Neutrophil (primary cell): Measurements from ENCODE around the gene CECR2.

Experiments
- H3K27ac ChIP-seq: fragments of 200-600 bp; sonication (generic); 2 replicates; pipeline ENCODE4 v1.5.1; 2016; ENCODE audit warnings: mild to moderate bottlenecking, moderate library complexity
- H3K27me3 ChIP-seq: fragments of 200-600 bp; sonication (generic); 2 replicates; pipeline ENCODE4 v1.6.0; 2016; ENCODE audit warnings: mild to moderate bottlenecking
- H3K36me3 ChIP-seq: fragments of 200-600 bp; sonication (generic); 2 replicates; pipeline ENCODE4 v1.5.1; 2017
- H3K4me1 ChIP-seq, 2 experiments: fragments of 200-600 bp in 1 of 2; sonication (generic) in 1 of 2; 1 replicate in 1 of 2; 2 replicates in 1 of 2; pipeline versions ENCODE4 v1.5.1 to v1.6.1; 2013 to 2016; ENCODE audit warnings: low read depth in 1 of 2, low read length in 1 of 2, mild to moderate bottlenecking in 1 of 2, moderate library complexity in 1 of 2; ENCODE audit not compliant: control insufficient read depth in 1 of 2, insufficient read depth in 1 of 2
- H3K4me3 ChIP-seq, 2 experiments: fragments of 200-600 bp in 1 of 2; sonication (generic) in 1 of 2; 1 replicate in 1 of 2; 2 replicates in 1 of 2; pipeline ENCODE4 v1.5.1; 2013 to 2016; ENCODE audit warnings: low read depth in 1 of 2, low read length in 1 of 2, mild to moderate bottlenecking in 1 of 2, moderate library complexity in 1 of 2
- H3K9me3 ChIP-seq: fragments of 200-600 bp; sonication (generic); 2 replicates; pipeline ENCODE4 v1.5.1; 2016
- TF ChIP-seq, protein P1 (sequence below): fragments of 200-600 bp; sonication (generic); IDR thresholded peaks from 2 replicates; pipeline ENCODE4 v1.5.1; 2016; ENCODE audit warnings: antibody characterized with exemption

CECR2 gene

GRCh38 chr22:17379944-17380343 is 10.7 kb downstream of the CECR2 start:
- no peak overlapping the region for H3K4me3 ChIP-seq
- no peaks in the 10 kb centered on the region for H3K36me3 ChIP-seq
- H3K27ac ChIP-seq: no peak overlapping the region
- TF ChIP-seq, protein P1, sequence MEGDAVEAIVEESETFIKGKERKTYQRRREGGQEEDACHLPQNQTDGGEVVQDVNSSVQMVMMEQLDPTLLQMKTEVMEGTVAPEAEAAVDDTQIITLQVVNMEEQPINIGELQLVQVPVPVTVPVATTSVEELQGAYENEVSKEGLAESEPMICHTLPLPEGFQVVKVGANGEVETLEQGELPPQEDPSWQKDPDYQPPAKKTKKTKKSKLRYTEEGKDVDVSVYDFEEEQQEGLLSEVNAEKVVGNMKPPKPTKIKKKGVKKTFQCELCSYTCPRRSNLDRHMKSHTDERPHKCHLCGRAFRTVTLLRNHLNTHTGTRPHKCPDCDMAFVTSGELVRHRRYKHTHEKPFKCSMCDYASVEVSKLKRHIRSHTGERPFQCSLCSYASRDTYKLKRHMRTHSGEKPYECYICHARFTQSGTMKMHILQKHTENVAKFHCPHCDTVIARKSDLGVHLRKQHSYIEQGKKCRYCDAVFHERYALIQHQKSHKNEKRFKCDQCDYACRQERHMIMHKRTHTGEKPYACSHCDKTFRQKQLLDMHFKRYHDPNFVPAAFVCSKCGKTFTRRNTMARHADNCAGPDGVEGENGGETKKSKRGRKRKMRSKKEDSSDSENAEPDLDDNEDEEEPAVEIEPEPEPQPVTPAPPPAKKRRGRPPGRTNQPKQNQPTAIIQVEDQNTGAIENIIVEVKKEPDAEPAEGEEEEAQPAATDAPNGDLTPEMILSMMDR: no peak
- no peaks in the 10 kb centered on the region for H3K4me1 ChIP-seq
- peaks cover 75% of the 10 kb centered on the region for H3K27me3 ChIP-seq
- H3K9me3 ChIP-seq: no peaks in the 10 kb centered on the region

- H3K4me1 ChIP-seq: no peaks in the 10 kb centered on the region
- TF ChIP-seq, protein P1: no peak
- no peaks in the 10 kb centered on the region for H3K9me3 ChIP-seq
- H3K27me3 ChIP-seq: peaks cover 70% of the 10 kb centered on the region
- H3K36me3 ChIP-seq: no peaks in the 10 kb centered on the region
- H3K4me3 ChIP-seq: no peak overlapping the region
- no peak overlapping the region for H3K27ac ChIP-seq
These were observed 11.3 kb downstream of the CECR2 start for GRCh38 chr22:17380359-17381087.

DNA sequence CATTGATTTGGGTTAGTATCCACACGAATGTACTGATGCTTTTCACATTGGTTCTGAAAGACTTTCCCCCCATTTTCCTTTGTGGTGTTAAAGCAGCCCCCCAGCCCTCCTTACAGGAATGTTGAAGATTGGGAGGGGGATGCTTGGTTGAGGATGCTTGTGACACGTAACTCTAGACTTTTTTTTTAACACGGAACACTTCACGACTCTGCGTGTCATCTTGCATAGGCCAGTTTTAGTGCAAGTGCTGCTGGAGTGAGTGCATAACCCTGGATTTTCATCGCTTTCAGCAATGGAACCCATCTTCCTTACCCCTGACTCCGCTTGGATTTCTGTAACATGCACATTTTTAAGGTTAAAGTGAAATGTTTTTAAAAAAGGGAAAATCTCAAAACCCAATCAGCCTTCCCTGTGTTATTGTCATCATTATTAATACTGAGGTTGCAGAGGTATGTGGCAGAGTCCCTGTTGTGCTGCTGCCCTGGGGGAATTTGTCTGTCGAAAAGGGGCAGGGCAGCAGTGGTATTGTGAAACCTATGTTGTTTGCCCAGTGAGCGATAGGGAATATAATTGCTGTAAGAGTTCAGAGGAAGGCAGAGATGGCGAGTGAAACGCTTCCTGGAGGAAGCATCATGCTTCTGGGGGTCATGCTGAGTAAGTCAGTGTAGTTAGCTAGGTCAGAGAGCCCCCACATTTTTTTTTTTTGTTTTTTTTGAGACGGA is 12.1 kb downstream of the CECR2 start:
- Histone ChIP-seq H3K27ac (no peak overlapping the region), H3K27me3 (peaks cover 61% of the 10 kb centered on the region), H3K4me3 (no peak overlapping the region), H3K36me3 (no peaks in the 10 kb centered on the region), H3K9me3 (no peaks in the 10 kb centered on the region), H3K4me1 (no peaks in the 10 kb centered on the region)
- TF ChIP-seq, protein P1: no peak

DNA sequence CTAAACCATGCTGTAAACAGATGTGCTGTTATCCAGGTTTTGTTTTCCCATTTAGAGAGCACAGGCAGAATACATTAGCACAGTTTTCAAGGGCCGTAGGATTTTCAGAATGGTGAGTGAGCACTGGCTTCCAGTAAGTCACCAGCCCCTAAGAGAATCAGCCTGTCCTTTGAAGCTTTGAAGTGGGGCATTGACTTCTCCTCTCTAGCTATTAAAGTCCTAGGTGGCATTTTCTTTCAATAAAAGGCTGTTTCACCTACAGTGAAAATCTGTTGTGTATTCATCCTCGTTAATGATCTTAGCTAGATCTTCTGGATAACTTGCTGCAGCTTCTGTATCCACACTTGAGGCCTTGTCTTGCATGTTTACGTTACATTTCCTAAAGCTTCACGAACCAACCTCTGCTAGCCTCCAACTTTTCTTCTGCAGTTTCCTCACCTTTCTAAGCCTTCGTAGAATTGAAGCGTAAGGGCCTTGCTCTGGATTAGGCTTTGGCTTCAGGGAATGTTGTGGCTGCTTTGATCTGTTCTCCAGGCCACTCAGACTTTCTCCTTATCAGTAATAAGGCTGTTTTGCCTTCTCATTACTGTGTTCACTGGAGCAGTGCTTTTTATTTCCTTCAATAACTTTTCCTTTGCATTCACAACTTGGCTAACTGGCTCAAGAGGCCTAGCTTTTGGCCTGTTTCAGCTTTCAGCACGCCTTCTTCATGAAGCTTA is 15.5 kb downstream of the CECR2 start:
- Histone ChIP-seq H3K4me1 (no peaks in the 10 kb centered on the region), H3K9me3 (no peaks in the 10 kb centered on the region), H3K36me3 (no peaks in the 10 kb centered on the region), H3K27ac (no peak overlapping the region), H3K4me3 (no peak overlapping the region), H3K27me3 (peaks cover 27% of the 10 kb centered on the region)
- TF ChIP-seq, protein P1: no peak

DNA sequence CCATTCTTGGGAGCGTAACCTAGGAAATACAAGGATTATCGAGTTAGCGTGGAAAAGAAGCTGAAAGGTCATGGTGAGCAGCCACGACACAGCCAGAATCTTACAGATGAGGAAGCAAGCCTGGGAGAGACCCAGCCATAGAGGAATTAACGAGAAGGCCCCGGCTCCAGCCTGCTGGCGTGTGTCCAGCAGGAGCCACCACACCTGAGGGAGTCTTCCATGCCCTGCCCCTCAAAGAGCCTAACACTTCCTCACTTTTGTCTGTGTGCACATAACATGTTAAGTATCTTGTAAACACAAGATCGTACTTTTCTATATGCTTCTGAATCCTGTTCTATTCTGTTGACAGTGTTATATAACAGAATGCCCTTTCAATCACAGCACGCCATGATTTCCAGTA is 18.1 kb downstream of the CECR2 start:
- Histone ChIP-seq H3K4me3 (no peak overlapping the region), H3K27ac (no peak overlapping the region), H3K27me3 (peaks cover 12% of the 10 kb centered on the region), H3K9me3 (no peaks in the 10 kb centered on the region), H3K36me3 (no peaks in the 10 kb centered on the region), H3K4me1 (no peaks in the 10 kb centered on the region)
- TF ChIP-seq, protein P1: no peak
